GM12873 (cell line): Measurements from ENCODE around the gene RALGPS1.

ENCODE experiments used
- TF ChIP-seq, protein P1 (sequence below): IDR thresholded peaks from 2 replicates; pipeline ENCODE4 v1.5.1; 2012; ENCODE audit warnings: low read depth, mild to moderate bottlenecking, moderate library complexity, low read length, control low read depth; ENCODE audit not compliant: insufficient read depth; ENCODE audit errors: missing control alignments

Gene RALGPS1

GRCh38 chr9:127252410-127253318 lies 338.1 kb downstream of the RALGPS1 start:
- TF ChIP-seq, protein P1, sequence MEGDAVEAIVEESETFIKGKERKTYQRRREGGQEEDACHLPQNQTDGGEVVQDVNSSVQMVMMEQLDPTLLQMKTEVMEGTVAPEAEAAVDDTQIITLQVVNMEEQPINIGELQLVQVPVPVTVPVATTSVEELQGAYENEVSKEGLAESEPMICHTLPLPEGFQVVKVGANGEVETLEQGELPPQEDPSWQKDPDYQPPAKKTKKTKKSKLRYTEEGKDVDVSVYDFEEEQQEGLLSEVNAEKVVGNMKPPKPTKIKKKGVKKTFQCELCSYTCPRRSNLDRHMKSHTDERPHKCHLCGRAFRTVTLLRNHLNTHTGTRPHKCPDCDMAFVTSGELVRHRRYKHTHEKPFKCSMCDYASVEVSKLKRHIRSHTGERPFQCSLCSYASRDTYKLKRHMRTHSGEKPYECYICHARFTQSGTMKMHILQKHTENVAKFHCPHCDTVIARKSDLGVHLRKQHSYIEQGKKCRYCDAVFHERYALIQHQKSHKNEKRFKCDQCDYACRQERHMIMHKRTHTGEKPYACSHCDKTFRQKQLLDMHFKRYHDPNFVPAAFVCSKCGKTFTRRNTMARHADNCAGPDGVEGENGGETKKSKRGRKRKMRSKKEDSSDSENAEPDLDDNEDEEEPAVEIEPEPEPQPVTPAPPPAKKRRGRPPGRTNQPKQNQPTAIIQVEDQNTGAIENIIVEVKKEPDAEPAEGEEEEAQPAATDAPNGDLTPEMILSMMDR: no peak

DNA sequence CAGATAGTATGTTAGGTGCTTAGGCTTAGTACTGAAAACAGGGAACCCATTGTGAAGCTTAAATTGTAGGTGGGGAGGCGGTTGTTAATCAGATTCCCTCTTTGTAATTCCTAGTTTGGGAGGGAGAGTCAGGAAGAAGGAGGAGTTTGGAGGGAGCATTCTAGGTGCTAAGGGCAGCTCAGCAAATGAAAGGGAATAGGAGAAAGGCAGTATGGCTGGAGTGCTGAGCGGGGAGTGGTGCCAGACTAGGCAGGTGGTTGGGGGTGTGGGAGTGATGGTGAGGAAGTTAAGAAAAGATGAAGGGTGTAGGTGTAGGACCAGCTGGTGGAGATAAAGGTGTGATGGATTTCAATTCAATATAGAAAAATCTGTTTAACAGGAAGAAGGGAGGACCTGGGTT lies 338.9 kb downstream of the RALGPS1 start:
- TF ChIP-seq, protein P1: no peak

DNA sequence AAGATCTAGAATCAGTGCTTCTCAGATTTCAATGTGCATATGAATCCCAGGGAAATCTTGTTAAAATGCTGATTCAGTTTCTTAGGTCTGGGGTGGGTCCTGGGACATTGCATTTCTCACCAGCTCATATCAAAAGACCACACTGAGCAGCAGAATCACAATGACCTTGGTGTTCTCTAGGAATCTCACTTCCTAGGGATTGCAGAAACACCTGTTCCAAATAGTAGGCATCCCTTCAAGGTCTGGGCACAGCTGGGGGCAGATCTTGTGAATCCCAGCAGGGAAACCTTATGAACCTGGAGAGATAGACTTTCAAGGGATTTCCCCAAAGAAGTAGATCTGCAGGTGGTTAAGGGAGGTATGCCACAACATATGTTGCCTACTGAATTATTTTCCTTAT lies 341.1 kb downstream of the RALGPS1 start:
- TF ChIP-seq, protein P1: no peak

DNA sequence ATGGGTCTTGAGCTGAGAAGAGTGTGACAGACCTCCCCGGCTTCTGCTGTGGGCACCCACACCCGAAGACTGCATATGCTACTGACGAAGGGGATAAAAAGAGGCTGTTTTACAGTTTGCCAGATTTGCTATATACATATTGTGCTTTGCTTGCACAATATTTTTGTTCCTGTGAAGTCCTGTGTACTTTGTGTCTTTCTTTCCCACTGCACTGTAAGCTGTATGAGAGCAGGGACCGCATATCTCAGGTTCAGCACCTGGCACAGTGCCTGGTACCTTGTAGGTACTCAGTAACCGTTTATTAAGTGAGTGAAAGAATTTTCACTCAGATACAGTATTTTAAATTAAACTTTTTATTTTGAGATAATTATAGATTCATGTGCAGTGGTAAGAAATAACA lies 341.7 kb downstream of the RALGPS1 start:
- TF ChIP-seq, protein P1: no peak

- TF ChIP-seq, protein P1: no peak
These were observed 344.3 kb downstream of the RALGPS1 start for GRCh38 chr9:127258606-127259471.

- TF ChIP-seq, protein P1: no peak
These were observed 348.0 kb downstream of the RALGPS1 start for GRCh38 chr9:127262602-127263001.

DNA sequence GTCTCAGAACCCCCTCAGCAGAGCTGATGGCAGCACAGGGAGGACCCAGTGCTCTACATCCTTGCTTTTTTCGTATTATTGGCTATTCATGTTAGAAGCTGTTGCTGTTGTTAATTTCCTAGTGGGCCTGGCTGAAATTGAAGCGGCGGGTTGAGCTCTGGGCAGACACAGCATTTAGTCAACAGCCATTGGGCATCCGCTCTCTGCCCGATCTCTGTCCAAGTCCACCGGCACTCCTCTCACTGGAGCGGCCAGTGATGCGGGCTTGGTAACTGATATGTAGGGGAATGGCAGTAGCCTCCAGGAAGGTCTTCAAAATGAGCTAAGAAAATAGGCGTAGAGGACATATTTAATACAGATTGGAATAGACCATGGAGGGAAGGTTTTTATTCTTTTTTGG lies 348.7 kb downstream of the RALGPS1 start:
- TF ChIP-seq, protein P1: no peak
